Stimulated activated CD4-positive, alpha-beta T cell treated with anti-CD3 and anti-CD28 coated beads, Interleukin-12 subunit alpha, Interleukin-12 subunit beta, amount 100 ng/mL, for 24 hours (primary cell): ENCODE results near the gene KRT8.
A peak's percentile ranks its signal among the peaks of the same experiment; 100 is the strongest.

ENCODE experiments used
- DNase-seq, 2 experiments: peaks; one replicate each; pipeline ENCODE4 v3.0.0-alpha.2; 2020; ENCODE audit warnings: low read depth in 2 of 2

KRT8 gene

GRCh38 chr12:52925717-52926595, 21.1 kb upstream of the KRT8 start:
- DNase-seq, result no peak

- DNase-seq, result no peak
These were observed 20.2 kb upstream of the KRT8 start for GRCh38 chr12:52924764-52925716.

- DNase-seq, result no peak
These were observed 16.8 kb upstream of the KRT8 start for GRCh38 chr12:52921488-52922165.

GRCh38 chr12:52920937-52921336, 16.1 kb upstream of the KRT8 start:
- DNase-seq, result no peak

- DNase-seq, result no peak
These were observed 13.9 kb upstream of the KRT8 start for GRCh38 chr12:52918784-52919183.

GRCh38 chr12:52918351-52918750, 13.5 kb upstream of the KRT8 start:
- DNase-seq, result no peak

- no peak for DNase-seq
These were observed 12.9 kb upstream of the KRT8 start for GRCh38 chr12:52917800-52918199.

GRCh38 chr12:52916216-52916615, 11.3 kb upstream of the KRT8 start:
- DNase-seq, result no peak

- no peak for DNase-seq
These were observed 10.8 kb upstream of the KRT8 start for GRCh38 chr12:52915637-52916036.

- DNase-seq, result no peak
These were observed 9.8 kb upstream of the KRT8 start for GRCh38 chr12:52914576-52915121.

- no peak for DNase-seq
These were observed 8.6 kb upstream of the KRT8 start for GRCh38 chr12:52913431-52913821.

- DNase-seq, result no peak
These were observed 8.0 kb upstream of the KRT8 start for GRCh38 chr12:52912711-52913430.

- no peak for DNase-seq
These were observed 5.5 kb upstream of the KRT8 start for GRCh38 chr12:52910248-52910883.

- no peak for DNase-seq
These were observed 4.9 kb upstream of the KRT8 start for GRCh38 chr12:52909796-52910195.

GRCh38 chr12:52909331-52909730, 4.5 kb upstream of the KRT8 start:
- DNase-seq, result no peak

- DNase-seq, result no peak
These were observed 2.4 kb upstream of the KRT8 start for GRCh38 chr12:52907092-52907810.

GRCh38 chr12:52906191-52906601, 1.3 kb upstream of the KRT8 start:
- DNase-seq, result no peak

- DNase-seq, result peak in 1 of 2 experiments; percentile 7
These were observed 894 bp downstream of the KRT8 start for GRCh38 chr12:52903855-52904508.

- DNase-seq, result peak; percentile 43 to 47
These were observed 1.5 kb downstream of the KRT8 start for GRCh38 chr12:52903285-52903854.
